OCI-LY7 (cell line): ENCODE results near the gene NDC80. TPM values are rescaled to one million over a fixed set of nuclear protein-coding genes. Genes with fewer than 3 reads are reported as not detected.

Experiments
- BruUV-seq: library from RNA; stranded (reverse); fragments of 400-500 nt; replicated peaks from 2 replicates; lab custom pipeline; 2021; lab: Mats Ljungman, UMichigan
- CTCF ChIA-PET: fragments of 300-600 bp; sonication (Branson Sonifier 250); formaldehyde crosslinking; loops from one replicate; lab custom pipeline; 2022; ENCODE audit warnings: antibody characterized with exemption; ENCODE audit not compliant: unreplicated experiment; lab: Charles Lee
- POLR2A ChIA-PET: fragments of 300-600 bp; sonication (Branson Sonifier 250); formaldehyde crosslinking; loops from one replicate; lab custom pipeline; 2022; ENCODE audit warnings: antibody characterized with exemption; lab: Charles Lee
- DNase-seq: peaks from one replicate; pipeline ENCODE4 v3.0.0-alpha.2; 2015; ENCODE audit warnings: low spot score
- H2AFZ ChIP-seq: fragments of 200-600 bp; sonication (generic), shearing (Covaris generic); 2 replicates; pipeline ENCODE4 v1.6.1; 2014; ENCODE audit warnings: mild to moderate bottlenecking, antibody characterized with exemption, low read length, moderate library complexity
- H3K27ac ChIP-seq: fragments of 200-600 bp; sonication (generic); 2 replicates; pipeline ENCODE4 v1.5.1; 2014; ENCODE audit warnings: mixed run types, low read depth, mild to moderate bottlenecking, moderate library complexity, low read length, inconsistent platforms; ENCODE audit not compliant: poor library complexity, severe bottlenecking
- H3K36me3 ChIP-seq: fragments of 200-600 bp; sonication (generic); 2 replicates; pipeline ENCODE4 v1.6.1; 2014; ENCODE audit warnings: mild to moderate bottlenecking, antibody characterized with exemption, low read length, moderate library complexity, mixed read lengths; ENCODE audit not compliant: insufficient read depth
- H3K4me1 ChIP-seq: fragments of 200-600 bp; sonication (generic); 2 replicates; pipeline ENCODE4 v1.5.1; 2014; ENCODE audit warnings: mild to moderate bottlenecking, low read length; ENCODE audit not compliant: insufficient read depth, poor library complexity, severe bottlenecking
- H3K4me2 ChIP-seq: fragments of 200-600 bp; sonication (generic); 2 replicates; pipeline ENCODE4 v1.6.1; 2014; ENCODE audit warnings: mild to moderate bottlenecking, low read length
- H3K4me3 ChIP-seq: fragments of 200-600 bp; sonication (generic); 2 replicates; pipeline ENCODE4 v1.5.1; 2014; ENCODE audit warnings: mild to moderate bottlenecking, low read depth, low read length; ENCODE audit not compliant: poor library complexity, severe bottlenecking
- H3K79me2 ChIP-seq: fragments of 200-600 bp; sonication (generic); 2 replicates; pipeline ENCODE4 v1.6.1; 2016; ENCODE audit warnings: low read depth, mild to moderate bottlenecking, low read length, moderate library complexity, mixed read lengths; ENCODE audit not compliant: insufficient read depth
- H3K9me2 ChIP-seq: fragments of 200-600 bp; sonication (generic); 2 replicates; pipeline ENCODE4 v1.6.1; 2016; ENCODE audit warnings: mild to moderate bottlenecking, low read length, mixed read lengths; ENCODE audit not compliant: insufficient read depth
- H3K9me3 ChIP-seq: fragments of 200-600 bp; sonication (generic); 2 replicates; pipeline ENCODE4 v1.6.1; 2014; ENCODE audit warnings: mild to moderate bottlenecking, mixed run types, low read length, mixed read lengths
- H4K20me1 ChIP-seq: fragments of 200-600 bp; sonication (generic); 2 replicates; pipeline ENCODE4 v1.6.1; 2014; ENCODE audit warnings: mild to moderate bottlenecking, antibody characterized with exemption, low read length, moderate library complexity, mixed read lengths; ENCODE audit not compliant: insufficient read depth
- CTCF ChIP-seq: fragments of 200-600 bp; sonication (generic); conservative IDR thresholded peaks from 2 replicates; pipeline ENCODE4 v1.5.1; 2014; ENCODE audit warnings: mild to moderate bottlenecking, antibody characterized with exemption, low read length, moderate library complexity, mixed read lengths
- EZH2phosphoT487 ChIP-seq: fragments of 200-600 bp; sonication (generic); IDR thresholded peaks from 2 replicates; pipeline ENCODE4 v1.6.1; 2018; ENCODE audit warnings: low read depth, borderline replicate concordance, mild to moderate bottlenecking, mixed run types, antibody characterized with exemption, low read length, moderate library complexity, mixed read lengths
- intact Hi-C: fragments of 100-400 bp; cut with micrococcal nuclease; formaldehyde crosslinking; loops from one replicate; pipeline ENCODE4 v1.10.0; 2022; ENCODE audit not compliant: unreplicated experiment
- total RNA-seq, 2 experiments: library from RNA; depleted of rRNA in 1 of 2; stranded (reverse); fragments of >200 nt in 1 of 2; shearing (Covaris generic) in 1 of 2; gene quantifications; 2 replicates each; pipeline ENCODE4 v1.2.3, GENCODE V29; 2014 to 2022

The NDC80 gene
- total RNA-seq, 2 experiments from 2014 or later, result 91.1 to 105 TPM

GRCh38 chr18:2554696-2555095 lies 16.7 kb upstream of the NDC80 start:
- Histone ChIP-seq H2AFZ (no peak overlapping the region), H3K79me2 (no peaks in the 10 kb centered on the region), H3K36me3 (peaks cover 23% of the 10 kb centered on the region), H3K4me3 (no peak overlapping the region), H3K9me2 (no peaks in the 10 kb centered on the region), H3K27ac (no peak overlapping the region), H3K4me2 (no peak overlapping the region), H3K4me1 (no peaks in the 10 kb centered on the region), H4K20me1 (no peaks in the 10 kb centered on the region), H3K9me3 (no peaks in the 10 kb centered on the region)
- ChIA-PET CTCF (no interaction called here), POLR2A (interaction anchor here (0.6 to 1.5 kb wide), 6 partner anchors 8 to 225 kb away, joined by 3 to 5 read pairs (median 4); partner anchors contain the start of genes METTL4 and NDC80)
- no peak for DNase-seq
- BruUV-seq, result no TSS peak
- intact Hi-C loops, result no loop called here
- TF ChIP-seq EZH2phosphoT487 (no peak), CTCF (no peak)

GRCh38 chr18:2555895-2556294 lies 15.5 kb upstream of the NDC80 start:
- H3K36me3 ChIP-seq, result peaks cover 20% of the 10 kb centered on the region
- ChIA-PET POLR2A (interaction anchor here (0.5 to 1.2 kb wide), 3 partner anchors 10 to 507 kb away, joined by 3 to 4 read pairs (median 3); no protein-coding TSS in a partner anchor), CTCF (interaction anchor here (0.8 kb wide), 1 partner anchor 14 kb away, joined by 3 read pairs; no protein-coding TSS in a partner anchor)
- no peak overlapping the region for H3K4me3 ChIP-seq
- H3K9me2 ChIP-seq, result no peaks in the 10 kb centered on the region
- H3K9me3 ChIP-seq, result no peaks in the 10 kb centered on the region
- intact Hi-C loops, result no loop called here
- H2AFZ ChIP-seq, result no peak overlapping the region
- TF ChIP-seq EZH2phosphoT487, result no peak
- H3K79me2 ChIP-seq, result no peaks in the 10 kb centered on the region
- no peak overlapping the region for H3K4me2 ChIP-seq
- no peak for DNase-seq
- no peak overlapping the region for H3K27ac ChIP-seq
- H4K20me1 ChIP-seq, result no peaks in the 10 kb centered on the region
- no TSS peak for BruUV-seq
- H3K4me1 ChIP-seq, result no peaks in the 10 kb centered on the region

- POLR2A ChIA-PET, result interaction anchor here (0.9 kb wide), 1 partner anchor 11 kb away, joined by 4 read pairs; no protein-coding TSS in a partner anchor
- Histone ChIP-seq H2AFZ (no peak overlapping the region), H3K9me3 (no peaks in the 10 kb centered on the region), H3K79me2 (0 out of 2 replicates have a peak, but pooled peaks cover 1% of the 10 kb centered on the region), H3K36me3 (peaks cover 26% of the 10 kb centered on the region), H4K20me1 (no peaks in the 10 kb centered on the region), H3K4me1 (no peaks in the 10 kb centered on the region), H3K4me3 (no peak overlapping the region), H3K27ac (no peak overlapping the region), H3K4me2 (no peak overlapping the region), H3K9me2 (no peaks in the 10 kb centered on the region)
- CTCF ChIA-PET, result no interaction called here
- intact Hi-C loops, result no loop called here
- TF ChIP-seq EZH2phosphoT487, result no peak
- TF ChIP-seq CTCF, result no peak
- no peak for DNase-seq
- no TSS peak for BruUV-seq
Observed at GRCh38 chr18:2557536-2557935, 13.8 kb upstream of the NDC80 start.
